HG03575 (cell line): Measurements from ENCODE around the gene CST9.
"Not testable (repeated sequence)": the region's sequence is repeated elsewhere in the genome, so short reads cannot be mapped to it uniquely, and the experiment has no call there.

Source experiments
- ATAC-seq: cut with Tn5 transposase; IDR thresholded peaks from one replicate; pipeline ENCODE4 v1.9.1; 2021; ENCODE audit not compliant: unreplicated experiment, insufficient number of reproducible peaks, low FRiP score; ENCODE audit errors: extremely low read depth

CST9 gene

DNA sequence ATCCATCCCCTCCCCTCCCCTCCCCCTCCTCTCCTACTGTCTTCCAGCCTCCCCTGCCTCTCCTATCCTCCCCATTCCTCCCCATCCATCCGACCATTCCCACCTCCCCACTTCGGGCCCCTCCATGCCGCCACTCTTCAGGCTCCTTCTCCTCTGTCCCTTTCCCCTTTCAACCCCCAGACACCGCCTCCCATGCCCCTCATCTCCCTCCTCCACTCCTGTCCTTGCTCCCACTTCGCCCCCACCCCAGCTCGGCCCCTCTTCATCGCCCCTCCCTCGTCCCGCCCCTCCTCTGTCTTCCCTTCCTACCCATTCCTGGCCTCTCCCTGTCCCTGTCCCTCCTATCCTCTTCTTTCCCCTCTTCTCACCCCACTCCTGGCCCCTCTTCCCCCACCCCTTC, 32.6 kb upstream of the CST9 start:
- ATAC-seq, result no peak

DNA sequence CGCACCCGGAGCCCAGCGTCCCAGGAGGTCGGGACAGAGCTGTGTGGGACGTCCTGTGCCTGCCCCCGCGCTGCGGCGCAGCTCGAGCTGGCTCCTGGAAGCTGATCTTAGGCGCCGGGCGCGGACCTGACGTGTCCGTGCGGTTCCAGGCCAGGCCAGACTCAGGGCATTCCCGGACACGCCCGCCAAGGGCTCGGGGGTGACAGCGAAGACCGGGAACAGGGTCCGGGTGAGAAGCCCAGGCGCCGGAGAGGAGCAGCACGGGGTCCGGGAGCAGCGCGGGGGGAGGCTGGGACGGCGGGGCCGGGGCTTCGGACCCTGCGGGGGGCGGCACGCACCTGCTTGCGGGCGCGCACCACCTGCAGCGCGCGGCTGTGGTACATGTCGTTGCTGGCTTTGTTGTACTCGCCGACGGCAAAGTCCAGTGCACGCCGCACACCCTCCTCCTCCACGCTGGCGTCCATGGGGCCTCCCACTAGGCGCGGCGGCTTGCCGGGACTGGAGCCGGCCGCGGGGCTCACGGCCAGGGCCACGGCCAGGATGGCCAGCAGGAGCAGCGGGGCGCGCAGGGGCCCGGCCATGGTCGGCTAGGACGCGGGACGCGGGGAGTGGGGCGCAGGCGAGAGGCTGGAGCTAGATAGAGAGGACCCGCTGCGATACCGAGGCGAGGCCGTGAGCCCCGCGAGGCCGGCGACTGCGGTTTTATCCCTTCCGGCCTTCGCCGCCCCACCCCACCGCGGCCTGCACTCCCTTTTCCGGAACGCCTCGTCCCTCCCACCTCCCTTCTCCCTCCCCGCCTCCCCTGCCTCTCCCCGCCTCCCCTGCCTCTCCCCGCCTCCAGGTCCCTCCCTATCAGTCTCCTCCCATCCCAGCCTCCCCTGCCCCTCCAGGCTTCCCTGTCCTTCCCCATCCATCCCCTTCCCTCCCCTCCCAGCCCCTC, 31.8 kb upstream of the CST9 start, which contains the start of gene CST3:
Gene CST3, minus strand, starts transcription at position 674 of the 940 bp plus-strand sequence. Its CDS starts 93 bp downstream, at position 581.
- no peak for ATAC-seq

DNA sequence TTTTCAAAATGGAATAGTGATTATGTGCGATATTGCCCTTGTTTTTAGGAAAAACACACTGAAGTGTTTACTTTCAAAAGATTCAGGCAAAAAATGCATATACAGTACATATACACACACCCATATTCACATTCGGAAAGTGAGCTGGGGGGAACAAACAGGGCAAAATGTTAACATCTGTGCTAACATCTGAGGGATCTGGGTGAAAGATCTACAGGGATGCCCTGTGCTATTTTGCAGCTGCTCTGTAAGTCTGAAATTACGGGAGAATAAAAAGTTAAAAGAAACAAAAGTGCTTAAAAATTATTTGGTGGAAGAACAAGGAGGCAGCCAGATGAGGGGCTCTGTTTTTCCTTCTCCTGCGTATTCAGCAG, 31.2 kb upstream of the CST9 start:
- no peak for ATAC-seq

DNA sequence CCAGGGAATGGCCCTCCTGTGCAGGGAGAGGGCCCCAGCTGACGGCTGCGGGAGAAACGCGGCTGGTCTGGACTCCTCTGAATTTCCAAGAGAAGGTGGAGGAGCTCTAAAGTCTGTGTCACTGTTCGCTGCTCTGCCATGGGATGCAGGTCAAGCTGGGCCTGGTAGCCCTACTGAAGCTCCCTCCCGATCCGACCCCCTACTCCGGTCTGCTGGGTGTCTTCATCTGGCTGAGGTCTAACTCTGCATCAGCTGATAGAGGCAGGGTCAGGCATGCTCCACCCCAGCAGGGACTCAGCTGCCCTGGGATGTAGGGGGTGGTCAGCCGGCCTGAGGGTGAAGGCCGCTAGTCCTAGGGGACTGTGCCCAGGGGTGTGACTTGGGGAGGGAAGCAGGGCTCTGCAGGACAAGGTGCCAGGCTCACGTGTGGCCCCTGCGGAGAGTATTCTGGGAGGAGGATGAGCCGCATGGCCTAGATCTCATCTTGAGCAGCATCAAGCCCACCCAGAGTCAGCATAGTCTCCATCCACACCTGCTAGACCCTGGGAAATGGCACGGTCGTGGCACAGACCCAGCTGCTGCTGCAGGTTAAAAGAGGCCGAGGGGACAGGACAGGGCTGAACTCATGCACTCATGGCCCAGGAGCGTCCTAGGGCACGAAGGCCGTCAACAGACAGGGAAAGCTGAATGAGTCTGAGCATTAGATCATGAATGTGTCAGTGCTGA, 30.6 kb upstream of the CST9 start:
- ATAC-seq, result no peak

DNA sequence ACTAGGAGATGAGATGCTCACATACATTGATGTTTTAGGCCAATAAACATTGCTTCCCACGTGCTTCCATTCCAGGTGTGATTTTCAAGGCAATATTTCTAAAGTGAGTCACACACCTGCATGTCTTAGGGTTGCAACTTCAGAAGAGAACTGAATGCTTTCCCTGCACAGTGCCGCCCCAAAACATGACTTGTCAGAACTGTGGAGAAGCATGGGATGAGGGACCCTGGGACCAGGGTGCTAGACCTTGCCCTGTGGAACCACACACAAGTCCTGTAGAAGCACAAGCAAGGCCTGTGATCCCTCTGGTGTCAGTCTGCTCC, 30.0 kb upstream of the CST9 start:
- ATAC-seq, result not testable (repeated sequence)

DNA sequence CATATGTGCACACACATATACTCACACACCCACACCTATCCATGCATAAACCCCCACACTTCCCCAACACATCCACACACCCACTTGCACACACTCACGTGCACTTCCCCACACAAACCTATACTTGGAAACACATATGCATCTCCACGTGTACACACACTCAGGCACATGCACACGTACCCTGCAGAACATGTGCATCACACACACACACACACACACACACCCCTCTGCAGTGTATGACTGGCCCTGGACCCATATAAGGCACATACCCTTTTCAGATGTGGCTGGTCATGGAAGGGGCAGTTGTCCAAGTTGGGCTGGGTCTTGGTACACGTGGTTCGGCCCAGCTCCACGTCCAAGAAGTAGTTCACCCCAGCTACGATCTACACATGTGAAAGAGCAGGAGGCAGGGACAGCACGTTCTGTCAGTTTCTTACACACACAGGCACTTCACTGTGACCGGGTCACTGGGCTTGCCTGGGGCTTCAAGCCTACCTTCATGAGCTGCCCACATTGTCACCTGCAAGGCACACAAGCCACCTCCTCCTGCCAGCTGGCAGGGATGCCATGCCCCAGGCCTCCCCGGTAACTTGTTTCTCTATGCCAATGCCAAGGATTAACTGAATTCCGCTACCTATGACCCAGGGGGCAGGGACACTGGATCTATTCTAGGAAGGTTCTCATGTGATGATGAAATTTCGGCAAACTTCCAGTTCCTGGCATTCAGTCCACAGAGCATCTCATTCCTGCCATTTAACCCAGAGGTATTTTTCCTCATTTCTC, 29.5 kb upstream of the CST9 start:
- no peak for ATAC-seq

DNA sequence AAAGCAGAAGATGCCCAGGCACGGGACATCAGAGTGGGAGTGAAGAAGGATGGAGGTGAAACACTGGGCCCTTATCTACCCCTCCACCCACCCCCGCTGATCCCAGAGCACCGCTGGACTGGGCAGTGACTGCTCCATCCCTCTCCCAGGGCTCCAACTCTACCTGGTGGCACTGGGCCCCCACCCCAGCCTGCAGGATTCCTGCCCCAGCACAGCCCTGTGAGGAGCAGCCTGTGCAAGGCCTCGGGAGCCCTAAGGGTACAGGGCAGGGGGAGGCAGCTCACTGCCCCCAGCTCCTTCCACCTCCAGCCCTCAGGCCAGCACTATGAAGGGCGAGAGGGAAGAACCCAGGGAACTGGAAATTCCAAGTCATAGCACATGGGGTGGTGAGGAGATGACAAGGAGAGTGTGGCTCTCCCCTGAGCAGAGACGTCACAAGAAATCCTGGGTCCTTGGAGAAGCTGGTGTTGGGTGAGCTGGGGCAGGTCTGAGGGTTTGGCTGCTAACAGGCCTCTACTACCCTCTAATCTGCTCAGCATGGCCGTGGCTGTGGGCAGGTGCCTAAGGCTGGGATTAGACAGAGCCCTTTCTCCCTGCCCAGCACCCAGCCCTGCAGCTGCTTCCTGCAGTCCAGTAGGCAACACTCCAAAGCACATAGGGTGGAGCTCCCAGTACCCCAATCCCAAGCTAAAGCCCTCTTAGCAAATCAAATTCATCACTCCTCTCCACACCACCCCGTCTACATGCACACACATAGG, 28.5 kb upstream of the CST9 start:
- ATAC-seq, result no peak

DNA sequence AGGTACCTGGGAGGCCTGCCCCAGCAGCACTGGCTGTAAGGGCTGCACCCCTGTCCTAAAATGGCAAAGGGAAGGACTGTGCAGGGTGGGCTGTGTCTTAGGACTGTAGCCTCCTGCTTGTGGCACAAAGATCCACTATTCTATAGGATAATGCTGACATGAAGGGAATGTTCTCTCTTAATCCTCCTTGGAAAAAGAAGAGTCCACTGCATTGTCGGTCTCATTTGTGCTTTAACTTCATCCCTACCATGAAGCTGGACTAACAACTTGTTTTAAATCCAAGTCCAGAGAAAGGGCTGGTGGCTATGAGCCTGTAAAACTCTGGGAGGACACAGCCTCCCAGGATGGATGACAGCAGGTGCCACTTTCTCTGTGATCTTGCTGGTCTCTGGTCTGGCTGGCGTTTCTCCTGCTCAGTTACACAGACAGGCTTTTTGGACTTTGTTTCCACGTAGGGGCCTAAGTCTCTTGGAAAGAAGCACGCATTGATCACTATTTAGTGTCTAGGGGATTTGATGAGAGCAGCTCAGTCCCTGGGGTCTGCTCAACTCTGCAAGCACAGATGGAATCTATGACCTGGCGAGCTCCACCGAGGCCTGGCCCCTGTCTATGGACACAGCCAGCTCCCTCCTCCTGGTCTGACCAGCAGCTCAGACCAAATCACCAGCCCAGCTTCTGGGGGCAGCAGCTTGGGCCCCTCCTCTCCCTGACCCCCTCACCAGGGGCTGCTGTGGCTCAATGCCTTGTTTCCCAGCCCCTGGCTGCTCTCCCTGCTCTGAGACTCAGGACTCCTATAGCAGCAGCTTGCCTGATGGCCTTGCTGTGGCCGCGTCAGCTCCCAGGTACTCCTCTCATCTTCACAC, 27.2 kb upstream of the CST9 start:
- ATAC-seq, result no peak

DNA sequence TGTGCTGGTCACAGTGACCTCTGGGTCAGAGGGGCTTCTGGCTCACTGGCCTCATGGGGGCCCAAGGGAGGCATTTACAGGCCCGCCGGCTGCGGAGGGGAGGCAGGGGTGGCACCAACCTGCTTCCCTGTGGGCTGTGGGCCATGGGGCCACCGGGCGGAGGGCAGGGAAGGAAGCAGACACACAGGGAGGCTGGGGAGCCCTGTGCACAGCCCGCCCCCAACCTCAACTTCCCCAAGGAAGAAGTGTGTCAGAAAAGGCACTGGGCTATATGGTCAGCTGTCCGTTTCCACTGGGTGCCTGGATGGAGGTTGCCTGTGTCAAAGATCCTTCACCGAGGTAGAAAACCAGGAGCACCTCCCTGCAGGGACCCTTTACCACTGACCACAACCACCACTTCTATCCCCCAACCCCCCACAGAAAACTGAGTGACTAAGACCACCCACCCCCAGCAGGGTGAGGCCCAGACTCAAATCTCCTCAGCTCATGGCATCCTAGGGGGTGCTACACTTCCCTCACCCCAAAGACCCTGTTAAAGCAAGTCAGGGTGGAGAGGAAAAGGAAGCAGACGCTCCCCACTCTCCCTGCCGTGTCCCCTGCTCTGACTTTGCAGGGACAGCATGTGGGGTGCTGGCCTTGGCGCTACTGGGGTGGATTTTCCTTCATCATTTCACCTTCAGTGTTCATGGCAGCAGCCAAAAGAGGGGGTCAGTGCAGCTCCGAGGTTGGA, 26.4 kb upstream of the CST9 start:
- ATAC-seq, result no peak

DNA sequence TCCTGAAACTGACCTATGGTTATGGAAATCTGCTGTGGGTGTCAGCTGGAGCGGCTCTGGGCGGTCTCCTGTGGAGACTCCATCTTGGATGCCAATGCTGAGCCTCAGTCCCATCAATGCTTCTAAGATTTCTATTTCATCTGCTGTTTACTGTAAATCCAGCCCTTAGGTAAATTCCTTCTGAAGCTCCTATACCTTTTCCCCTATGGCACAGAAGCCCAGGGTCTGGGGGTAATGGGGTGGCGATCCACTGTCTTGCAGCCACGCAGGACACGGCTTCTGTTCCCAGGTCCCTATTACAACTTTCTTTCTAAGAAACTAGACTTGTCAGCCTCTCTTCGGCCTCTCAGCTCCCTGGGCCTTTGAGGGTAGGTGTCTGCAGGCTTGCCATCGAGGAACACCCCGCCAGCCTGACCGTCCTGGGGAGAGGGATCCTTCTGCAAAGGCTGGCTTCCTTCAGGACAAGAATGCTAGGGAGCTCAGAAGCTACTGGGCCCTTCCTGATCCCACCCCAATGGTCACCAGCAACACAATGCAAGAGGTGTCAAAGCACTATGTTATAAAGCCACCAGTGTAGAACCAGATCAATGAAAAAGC, 25.6 kb upstream of the CST9 start:
- ATAC-seq, result no peak

DNA sequence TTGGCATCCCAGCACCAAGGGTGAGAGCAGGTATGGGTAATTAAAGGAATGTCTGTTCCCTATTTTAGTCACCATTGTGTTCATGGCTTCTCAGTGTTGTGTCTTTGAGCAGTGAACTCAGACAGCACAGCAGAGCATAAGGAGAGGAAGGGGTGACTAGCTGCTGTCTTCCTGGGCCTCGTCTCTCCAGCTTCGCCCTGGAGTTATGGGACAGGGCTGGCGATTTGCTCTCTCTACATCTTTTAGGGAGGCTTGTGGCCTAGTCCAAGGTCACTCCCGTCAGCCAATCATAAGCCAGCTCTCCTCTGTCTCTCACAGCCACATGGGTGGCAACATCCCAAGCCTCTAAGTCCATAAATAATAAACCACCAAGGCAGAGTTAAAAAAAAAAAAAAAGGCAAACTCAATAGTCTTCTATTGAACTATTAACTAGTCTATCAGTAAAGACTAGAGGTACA, 24.7 kb upstream of the CST9 start:
- no peak for ATAC-seq

DNA sequence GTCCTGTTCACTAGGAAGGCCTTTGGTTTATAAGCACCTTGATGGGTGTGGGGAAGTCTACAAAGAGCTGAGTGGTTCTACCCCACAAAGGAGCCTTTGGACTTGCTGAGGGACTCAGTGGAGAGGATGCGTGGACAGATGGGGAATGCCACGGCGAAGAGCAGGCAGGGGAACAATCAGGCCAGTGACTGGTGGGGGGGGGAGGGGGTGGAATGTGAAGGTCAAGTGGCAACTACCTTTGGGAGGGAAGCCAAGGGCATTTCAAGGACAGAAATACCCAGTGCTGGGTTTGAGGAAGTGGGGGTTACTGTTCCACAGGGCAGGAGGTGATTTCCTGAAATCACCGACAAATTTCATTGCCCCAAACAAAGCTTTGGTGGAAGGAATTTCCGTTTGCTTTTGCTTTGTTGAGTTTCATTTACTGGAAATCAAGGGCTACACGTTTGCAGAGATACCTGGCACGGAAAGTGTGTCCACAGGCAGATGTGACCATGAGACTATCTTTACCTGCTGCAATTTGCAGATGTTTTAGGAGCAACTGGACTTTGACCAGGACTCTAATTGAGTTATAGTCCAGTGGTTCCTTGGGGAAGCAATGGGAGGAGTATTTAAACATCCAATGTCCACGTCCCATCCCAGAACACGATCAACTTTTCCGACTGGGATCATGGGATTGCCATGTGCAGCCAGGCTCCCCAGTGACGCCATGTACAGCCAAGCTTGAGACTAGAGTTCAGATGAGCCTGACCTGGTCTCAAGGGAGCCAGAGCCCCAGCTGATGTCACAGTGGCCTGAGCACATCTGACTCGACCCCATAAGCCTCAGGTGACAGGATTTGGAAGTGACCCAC, 24.1 kb upstream of the CST9 start:
- no peak for ATAC-seq

DNA sequence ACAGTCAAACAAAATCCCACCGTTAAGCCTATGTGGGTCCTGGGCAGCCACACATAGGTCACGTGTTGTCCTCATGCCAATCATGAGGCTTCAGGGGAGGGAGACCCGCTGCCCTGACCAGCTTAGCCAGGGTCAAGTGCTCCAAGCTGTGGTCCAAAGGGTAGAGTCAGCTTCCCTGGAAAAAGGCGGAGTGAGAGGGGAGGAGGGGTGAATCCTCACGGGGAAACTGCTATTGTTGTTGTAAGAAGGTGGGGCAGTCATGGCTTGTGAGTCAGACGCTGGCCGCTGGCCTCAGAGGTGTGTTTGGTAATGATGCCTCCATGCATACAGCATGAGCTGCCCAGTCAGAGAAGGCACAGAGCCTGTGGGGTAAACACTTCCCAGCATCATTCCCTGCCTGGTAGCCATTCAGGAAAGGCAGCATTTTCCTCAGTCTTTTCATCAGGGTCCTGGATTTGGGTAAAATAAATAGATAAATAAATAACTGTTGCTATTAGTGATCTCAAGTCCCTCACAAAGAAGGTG, 23.4 kb upstream of the CST9 start:
- ATAC-seq, result no peak

DNA sequence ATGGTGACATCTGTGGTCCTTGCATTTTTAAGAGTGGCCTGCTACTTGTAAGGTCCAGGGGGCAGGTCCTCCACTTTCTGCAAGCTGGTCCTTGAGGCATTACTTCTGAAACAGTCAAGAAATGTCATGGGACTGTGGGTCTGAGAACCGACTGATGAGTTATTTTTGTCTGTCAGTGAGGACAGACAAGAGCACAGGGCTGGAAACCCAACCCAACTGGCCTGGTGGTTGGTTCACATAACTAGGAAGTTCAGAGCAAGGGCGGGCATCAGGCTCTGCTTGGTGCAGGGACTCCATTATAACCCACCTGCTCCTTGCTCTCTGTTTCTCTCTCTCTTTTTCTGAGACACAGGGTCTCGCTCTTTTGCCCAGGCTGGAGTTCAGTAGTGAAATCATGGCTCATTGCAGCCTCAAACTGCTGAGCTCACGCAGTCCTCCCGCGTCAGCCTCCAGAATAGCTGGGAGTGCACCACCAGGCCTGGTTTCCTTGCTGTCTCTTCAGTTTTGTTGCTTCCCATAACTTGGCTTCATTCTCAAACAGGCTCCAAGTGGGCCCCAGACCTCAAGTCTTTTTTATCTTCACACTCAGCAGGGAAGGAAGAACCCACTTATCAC, 22.8 kb upstream of the CST9 start:
- no peak for ATAC-seq

DNA sequence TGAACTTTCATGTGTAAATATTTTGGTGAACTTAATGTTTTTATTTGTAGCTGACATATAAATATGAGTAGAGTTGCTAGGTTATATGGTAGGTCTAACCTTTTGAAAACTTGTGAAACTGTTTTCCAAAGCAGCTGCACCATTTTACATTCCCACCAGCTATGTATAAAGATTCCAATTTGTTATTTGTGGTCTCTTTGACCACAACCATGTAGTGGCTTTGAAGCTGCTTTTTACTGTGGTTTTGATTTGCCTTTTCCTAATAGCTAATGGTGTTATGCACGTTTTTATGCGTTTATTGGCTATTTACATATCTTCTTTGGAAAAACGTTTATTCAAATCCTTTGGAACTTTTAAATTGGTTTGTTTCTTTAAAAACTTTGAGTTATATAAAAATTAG, 21.8 kb upstream of the CST9 start:
- no peak for ATAC-seq
